IMR-90 (cell line): ENCODE data around the gene TFAM. TPM values are rescaled to one million over a fixed set of nuclear protein-coding genes. Genes with fewer than 3 reads are reported as not detected.

ENCODE experiments used
- ATAC-seq: fragments of 200-7000 bp; cut with Tn5 transposase; 2 replicates; pipeline ENCODE4 v1.9.1; 2020; ENCODE audit warnings: low read depth, mild to moderate bottlenecking, moderate library complexity
- BruUV-seq: library from RNA; stranded (reverse); fragments of 400-500 nt; replicated peaks from 2 replicates; lab custom pipeline; 2021; lab: Mats Ljungman, UMichigan
- CTCF ChIA-PET: fragments of 300-600 bp; formaldehyde crosslinking; extraction: SDS; loops from one replicate; lab custom pipeline; 2021; ENCODE audit warnings: antibody characterized with exemption; lab: Yijun Ruan, JAX
- POLR2A ChIA-PET: fragments of 300-600 bp; sonication (Branson Sonifier 250); formaldehyde crosslinking; loops from one replicate; lab custom pipeline; 2022; ENCODE audit warnings: antibody characterized with exemption; ENCODE audit not compliant: unreplicated experiment; lab: Charles Lee
- DNase-seq: peaks from one replicate; pipeline ENCODE4 v3.0.0; 2013
- H2AFZ ChIP-seq: replicated peaks from 2 replicates; pipeline ENCODE3; 2013; ENCODE audit warnings: low read length, mild to moderate bottlenecking; ENCODE audit not compliant: poor library complexity
- H2AK5ac ChIP-seq: 2 replicates; pipeline ENCODE4 v1.6.1; 2013; ENCODE audit warnings: low read depth, low read length, inconsistent platforms
- H2AK9ac ChIP-seq: replicated peaks from 2 replicates; pipeline ENCODE3; 2013; ENCODE audit warnings: mild to moderate bottlenecking, low read depth, low read length, moderate library complexity; ENCODE audit not compliant: poor library complexity
- H2BK120ac ChIP-seq: 2 replicates; pipeline ENCODE4 v1.6.1; 2013; ENCODE audit warnings: low read depth, low read length, inconsistent platforms
- H2BK15ac ChIP-seq: 3 replicates; pipeline ENCODE4 v1.6.1; 2013; ENCODE audit warnings: low read depth, low read length, inconsistent platforms
- H2BK20ac ChIP-seq: 2 replicates; pipeline ENCODE4 v1.6.1; 2013; ENCODE audit warnings: low read depth, mild to moderate bottlenecking, inconsistent platforms, low read length, moderate library complexity
- H2BK5ac ChIP-seq: 2 replicates; pipeline ENCODE4 v1.6.1; 2013; ENCODE audit warnings: mild to moderate bottlenecking, low read depth, low read length, inconsistent platforms; ENCODE audit not compliant: poor library complexity, severe bottlenecking
- H3K14ac ChIP-seq: replicated peaks from 2 replicates; pipeline ENCODE4 v1.6.1; 2013; ENCODE audit warnings: low read depth, low read length, inconsistent platforms
- H3K18ac ChIP-seq: 2 replicates; pipeline ENCODE4 v1.6.1; 2013; ENCODE audit warnings: low read depth, low read length, control low read depth
- H3K23ac ChIP-seq: 2 replicates; pipeline ENCODE4 v1.6.1; 2013; ENCODE audit warnings: low read depth, low read length, inconsistent platforms
- H3K27ac ChIP-seq: 2 replicates; pipeline ENCODE4 v1.5.1; 2013; ENCODE audit warnings: mild to moderate bottlenecking, control low read depth, low read length; ENCODE audit not compliant: insufficient read depth
- H3K27me3 ChIP-seq: 2 replicates; pipeline ENCODE4 v1.6.1; 2013; ENCODE audit warnings: low read length; ENCODE audit not compliant: control insufficient read depth, insufficient read depth
- H3K36me3 ChIP-seq: 2 replicates; pipeline ENCODE4 v1.6.1; 2013; ENCODE audit warnings: low read length, mixed read lengths; ENCODE audit not compliant: control insufficient read depth, insufficient read depth
- H3K4ac ChIP-seq: 2 replicates; pipeline ENCODE4 v1.6.1; 2013; ENCODE audit warnings: low read depth, low read length, inconsistent platforms
- H3K4me1 ChIP-seq: 2 replicates; pipeline ENCODE4 v1.6.1; 2013; ENCODE audit warnings: low read length, mixed read lengths; ENCODE audit not compliant: control insufficient read depth, insufficient read depth
- H3K4me2 ChIP-seq: 2 replicates; pipeline ENCODE4 v1.6.1; 2013; ENCODE audit warnings: low read depth, mild to moderate bottlenecking, control low read depth, low read length, moderate library complexity
- H3K4me3 ChIP-seq: 2 replicates; pipeline ENCODE4 v1.5.1; 2013; ENCODE audit warnings: low read depth, mild to moderate bottlenecking, control low read depth, low read length, moderate library complexity; ENCODE audit not compliant: insufficient read depth
- H3K56ac ChIP-seq: 2 replicates; pipeline ENCODE4 v1.6.1; 2013; ENCODE audit warnings: low read length, inconsistent platforms; ENCODE audit not compliant: insufficient read depth; ENCODE audit errors: extremely low read depth
- H3K79me1 ChIP-seq, 2 experiments: 2 replicates each; pipeline ENCODE4 v1.6.1; 2013; ENCODE audit warnings: low read length in 2 of 2, inconsistent platforms in 1 of 2, low read depth in 1 of 2
- H3K9ac ChIP-seq: 2 replicates; pipeline ENCODE4 v1.6.1; 2013; ENCODE audit warnings: low read depth, low read length, control low read depth
- H3K9me1 ChIP-seq: 2 replicates; pipeline ENCODE4 v1.6.1; 2013; ENCODE audit warnings: low read length, inconsistent platforms; ENCODE audit not compliant: insufficient read depth
- H3K9me3 ChIP-seq: 2 replicates; pipeline ENCODE4 v1.6.1; 2013; ENCODE audit warnings: low read length; ENCODE audit not compliant: control insufficient read depth, insufficient read depth
- H4K20me1 ChIP-seq: 2 replicates; pipeline ENCODE4 v1.6.1; 2013; ENCODE audit warnings: low read length, inconsistent platforms; ENCODE audit not compliant: insufficient read depth
- H4K5ac ChIP-seq: 2 replicates; pipeline ENCODE4 v1.6.1; 2013; ENCODE audit warnings: mild to moderate bottlenecking, low read depth, low read length, control low read depth
- H4K8ac ChIP-seq, 2 experiments: 2 replicates each; pipeline ENCODE4 v1.6.1; 2013; ENCODE audit warnings: low read depth in 2 of 2, low read length in 2 of 2, control low read depth in 1 of 2, inconsistent platforms in 1 of 2
- H4K91ac ChIP-seq: 2 replicates; pipeline ENCODE4 v1.6.1; 2013; ENCODE audit warnings: low read depth, low read length, inconsistent platforms; ENCODE audit not compliant: insufficient read depth
- BHLHE40 ChIP-seq: fragments of 150-350 bp; IDR thresholded peaks from 2 replicates; pipeline ENCODE4 v1.6.1; 2016; ENCODE audit warnings: mild to moderate bottlenecking, low read depth, low read length
- CEBPB ChIP-seq: IDR thresholded peaks from 2 replicates; pipeline ENCODE4 v1.6.1; 2012; ENCODE audit warnings: low read depth, low read length, improper control_type of control experiment
- CHD1 ChIP-seq: IDR thresholded peaks from 2 replicates; pipeline ENCODE4 v1.6.1; 2012; ENCODE audit warnings: low read depth, low read length, improper control_type of control experiment
- CTCF ChIP-seq: conservative IDR thresholded peaks from 2 replicates; pipeline ENCODE4 v1.5.1; 2012; ENCODE audit warnings: mild to moderate bottlenecking, low read depth, low read length, improper control_type of control experiment
- ELK1 ChIP-seq: fragments of 150-350 bp; IDR thresholded peaks from 2 replicates; pipeline ENCODE4 v1.6.1; 2016; ENCODE audit warnings: low read depth, mild to moderate bottlenecking, low read length, moderate library complexity, borderline replicate concordance
- FOS ChIP-seq: fragments of 150-350 bp; IDR thresholded peaks from 2 replicates; pipeline ENCODE4 v1.6.1; 2016; ENCODE audit warnings: low read depth, low read length
- MAFK ChIP-seq: IDR thresholded peaks from 2 replicates; pipeline ENCODE4 v1.6.1; 2012; ENCODE audit warnings: low read depth, low read length, improper control_type of control experiment
- MAZ ChIP-seq: IDR thresholded peaks from 2 replicates; pipeline ENCODE4 v1.6.1; 2012; ENCODE audit warnings: low read depth, mild to moderate bottlenecking, low read length, improper control_type of control experiment, moderate library complexity, borderline replicate concordance
- MXI1 ChIP-seq: IDR thresholded peaks from 2 replicates; pipeline ENCODE4 v1.6.1; 2012; ENCODE audit warnings: low read depth, mild to moderate bottlenecking, low read length, moderate library complexity, borderline replicate concordance
- NFE2L2 ChIP-seq: fragments of 150-350 bp; IDR thresholded peaks from 2 replicates; pipeline ENCODE4 v1.6.1; 2016; ENCODE audit warnings: low read depth, mild to moderate bottlenecking, low read length
- POLR2A ChIP-seq: IDR thresholded peaks from 2 replicates; pipeline ENCODE4 v1.6.1; 2012; ENCODE audit warnings: mild to moderate bottlenecking, low read depth, low read length
- RAD21 ChIP-seq: IDR thresholded peaks from 2 replicates; pipeline ENCODE4 v1.6.1; 2012; ENCODE audit warnings: low read length, improper control_type of control experiment
- RCOR1 ChIP-seq: IDR thresholded peaks from 2 replicates; pipeline ENCODE4 v1.6.1; 2012; ENCODE audit warnings: mild to moderate bottlenecking, low read length, improper control_type of control experiment; ENCODE audit not compliant: insufficient replicate concordance
- RFX5 ChIP-seq: IDR thresholded peaks from 2 replicates; pipeline ENCODE4 v1.8.0; 2012; ENCODE audit warnings: low read depth, mild to moderate bottlenecking, low read length, moderate library complexity
- SMC3 ChIP-seq: fragments of 150-350 bp; IDR thresholded peaks from 2 replicates; pipeline ENCODE4 v1.6.1; 2016; ENCODE audit warnings: low read depth, mild to moderate bottlenecking, antibody characterized with exemption, low read length, moderate library complexity
- USF2 ChIP-seq: fragments of 150-350 bp; IDR thresholded peaks from 2 replicates; pipeline ENCODE4 v1.6.1; 2017; ENCODE audit warnings: mild to moderate bottlenecking, antibody characterized with exemption, low read length, low read depth
- WGBS, 2 experiments: methylation state at CpG; one replicate each; pipeline versions ENCODE4 v1.1.5 to v1.1.7; 2013; ENCODE audit warnings: missing lambda C conversion rate in 2 of 2; ENCODE audit not compliant: insufficient read length in 1 of 2; ENCODE audit errors: extremely low coverage in 2 of 2; 5-methylcytosine and 5-hydroxymethylcytosine counted together
- dilution Hi-C: fragments of 300-500 bp; cut with HindIII; formaldehyde crosslinking; loops from one replicate; pipeline ENCODE4 v1.14.3; 2018; ENCODE audit warnings: low sequenced_read_pairs; ENCODE audit not compliant: unreplicated experiment
- in situ Hi-C: fragments of 300-500 bp; cut with MboI; formaldehyde crosslinking; loops from 3 replicates; pipeline ENCODE4 v1.14.3; 2019; ENCODE audit warnings: low sequenced_read_pairs, inconsistent platforms, mixed read lengths
- intact Hi-C: fragments of 100-400 bp; cut with micrococcal nuclease; formaldehyde crosslinking; loops from 2 replicates; pipeline ENCODE4 v1.10.0; 2022
- polyA plus RNA-seq, 3 experiments: library from polyadenylated mRNA; depleted of rRNA; stranded (reverse); fragments of >200 nt; gene quantifications; 2 replicates each; pipeline ENCODE4 v1.2.3, GENCODE V29; 2012; ENCODE audit warnings: low replicate concordance in 1 of 3
- total RNA-seq: library from RNA; depleted of rRNA; stranded (reverse); fragments of >200 nt; gene quantifications from 2 replicates; pipeline ENCODE4 v1.2.3, GENCODE V29; 2012

The TFAM gene
- total and polyA plus RNA-seq, 2 of the 4 experiments (the other 2 are of a cell fraction): 7.6 to 16.7 TPM

DNA sequence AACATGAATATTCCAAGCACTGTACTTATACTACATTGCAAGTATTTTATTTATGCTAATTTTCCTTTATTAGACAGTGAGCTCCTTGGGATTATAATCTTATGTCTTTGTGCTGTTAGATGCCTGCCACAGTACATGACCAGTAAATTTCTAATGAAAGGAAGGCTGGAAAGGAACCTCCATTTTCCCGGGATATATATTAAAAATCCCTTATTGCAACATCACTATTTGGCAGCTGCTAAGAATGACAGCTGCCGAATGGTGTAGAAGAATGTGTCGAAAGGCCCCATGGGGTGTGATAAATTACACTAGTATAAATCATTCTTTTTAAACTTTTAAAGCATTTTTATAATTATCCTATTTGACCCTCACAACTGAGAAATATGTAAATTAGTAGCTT lies 59.1 kb downstream of the TFAM start:
- H3K18ac ChIP-seq: no peak overlapping the region
- H2BK15ac ChIP-seq: no peak overlapping the region
- H3K27ac ChIP-seq: no peak overlapping the region
- no peak overlapping the region for H3K23ac ChIP-seq
- intact Hi-C loops (no loop called here), in situ Hi-C loops (no loop called here), dilution Hi-C loops (no loop called here)
- no peaks in the 10 kb centered on the region for H4K20me1 ChIP-seq
- ChIA-PET POLR2A (no interaction called here), CTCF (interaction anchor here (1.2 kb wide), 1 partner anchor 61 kb away, joined by 3 read pairs; no protein-coding TSS in a partner anchor)
- H3K9me3 ChIP-seq: no peaks in the 10 kb centered on the region
- no peak overlapping the region for H3K4ac ChIP-seq
- no peak overlapping the region for H4K5ac ChIP-seq
- DNase-seq (no peak), ATAC-seq (no peak)
- BruUV-seq: no TSS peak
- no peak overlapping the region for H4K8ac ChIP-seq
- no peaks in the 10 kb centered on the region for H3K9me1 ChIP-seq
- no peak overlapping the region for H2BK120ac ChIP-seq
- no peak overlapping the region for H4K91ac ChIP-seq
- no peak overlapping the region for H2BK5ac ChIP-seq
- H3K36me3 ChIP-seq: no peaks in the 10 kb centered on the region
- no peak overlapping the region for H2BK20ac ChIP-seq
- no peak overlapping the region for H2AK9ac ChIP-seq
- H3K4me1 ChIP-seq: peaks cover 1% of the 10 kb centered on the region; the same call in 1 of the 2 replicates
- TF ChIP-seq ELK1 (no peak), SMC3 (no peak), BHLHE40 (no peak), CHD1 (no peak), CEBPB (no peak), USF2 (no peak), POLR2A (no peak), MAZ (no peak), MXI1 (no peak), RCOR1 (no peak), RAD21 (no peak), FOS (no peak), CTCF (no peak), NFE2L2 (no peak), RFX5 (no peak), MAFK (no peak)
- H3K14ac ChIP-seq: no peak overlapping the region
- no peaks in the 10 kb centered on the region for H3K79me1 ChIP-seq
- H3K4me3 ChIP-seq: no peak overlapping the region
- WGBS, 2 experiments: no CpG with 5 or more reads among the region's 3 CpGs
- no peak overlapping the region for H2AFZ ChIP-seq
- H2AK5ac ChIP-seq: no peak overlapping the region
- H3K4me2 ChIP-seq: no peak overlapping the region
- H3K56ac ChIP-seq: no peak overlapping the region
- H3K9ac ChIP-seq: no peak overlapping the region
- no peaks in the 10 kb centered on the region for H3K27me3 ChIP-seq
